Measurements from ENCODE around the gene FARP1.

FARP1 gene

GRCh38 chr13:98232456-98232855 lies 89.6 kb downstream of the FARP1 start:
- DNase-seq, result no peak

GRCh38 chr13:98233127-98233526 lies 90.2 kb downstream of the FARP1 start:
- DNase-seq, result no peak

- DNase-seq, result no peak
Observed at GRCh38 chr13:98234348-98234747, 91.5 kb downstream of the FARP1 start.

GRCh38 chr13:98236197-98236596 lies 93.3 kb downstream of the FARP1 start:
- no peak for DNase-seq

- DNase-seq, result no peak
Observed at GRCh38 chr13:98237331-98237730, 94.4 kb downstream of the FARP1 start.

GRCh38 chr13:98239162-98240076 lies 96.5 kb downstream of the FARP1 start:
- DNase-seq, result no peak

- DNase-seq, result no peak
Observed at GRCh38 chr13:98240135-98240534, 97.2 kb downstream of the FARP1 start.

- DNase-seq, result no peak
Observed at GRCh38 chr13:98240974-98241373, 98.1 kb downstream of the FARP1 start.

- no peak for DNase-seq
Observed at GRCh38 chr13:98241976-98242375, 99.1 kb downstream of the FARP1 start.

GRCh38 chr13:98242403-98242802 lies 99.5 kb downstream of the FARP1 start:
- DNase-seq, result no peak

- no peak for DNase-seq
Observed at GRCh38 chr13:98243929-98244272, 101.0 kb downstream of the FARP1 start.

- no peak for DNase-seq
Observed at GRCh38 chr13:98246538-98247172, 103.8 kb downstream of the FARP1 start.

GRCh38 chr13:98251708-98252107 lies 108.8 kb downstream of the FARP1 start:
- DNase-seq, result no peak

GRCh38 chr13:98252931-98253470 lies 110.1 kb downstream of the FARP1 start:
- DNase-seq, result peak in 1 of 2 experiments; percentile 25

GRCh38 chr13:98253526-98253925 lies 110.6 kb downstream of the FARP1 start:
- DNase-seq, result no peak

- DNase-seq, result no peak
Observed at GRCh38 chr13:98254513-98254912, 111.6 kb downstream of the FARP1 start.

- DNase-seq, result no peak
Observed at GRCh38 chr13:98258226-98258625, 115.3 kb downstream of the FARP1 start.

- DNase-seq, result no peak
Observed at GRCh38 chr13:98260357-98261164, 117.7 kb downstream of the FARP1 start.

- DNase-seq, result no peak
Observed at GRCh38 chr13:98261165-98261702, 118.3 kb downstream of the FARP1 start.

GRCh38 chr13:98262292-98262691 lies 119.4 kb downstream of the FARP1 start:
- no peak for DNase-seq

GRCh38 chr13:98263841-98264240 lies 120.9 kb downstream of the FARP1 start:
- DNase-seq, result no peak

GRCh38 chr13:98264877-98265276 lies 122.0 kb downstream of the FARP1 start:
- no peak for DNase-seq

Data from SW 1271 (cell line).